ENCODE results near the gene PLEKHH2. TPM values are rescaled to one million over a fixed set of nuclear protein-coding genes. Genes with fewer than 3 reads are reported as not detected.
"Not testable (repeated sequence)": the region's sequence is repeated elsewhere in the genome, so short reads cannot be mapped to it uniquely, and the experiment has no call there.

The PLEKHH2 gene
- total and polyA plus RNA-seq, 7 donors, result 0.69 to 83.1 (median 35.3) TPM

GRCh38 chr2:43634604-43635306, 2.3 kb upstream of the PLEKHH2 start:
- Histone ChIP-seq H3K36me3 (no peaks in the 10 kb centered on the region), H3K9me3 (no peaks in the 10 kb centered on the region), H3K4me3 (no peak overlapping the region), H3K27ac (peak overlapping the region in 2 of 4 donors; percentile 43 to 44), H3K4me1 (peaks cover 0 to 15% (median 8%) of the 10 kb centered on the region in 4 donors), H3K27me3 (no peaks in the 10 kb centered on the region)
- 9 to 49% methylated on average over 6 of the region's 6 CpGs for WGBS, 2 donors
- no peak for DNase-seq
- intact Hi-C loops (cut with DNase I), result loop anchor here (5.0 kb wide), 1 partner anchor 43 kb away; the partner anchor contains the start of gene C1GALT1C1L
- no peak for TF ChIP-seq POLR2AphosphoS5 (IDR thresholded peaks at IDR 0.05)
- TF ChIP-seq EP300 (IDR thresholded peaks at IDR 0.05), result no peak
- TF ChIP-seq CTCF (IDR thresholded peaks at IDR 0.05), result no peak
- TF ChIP-seq POLR2A (IDR thresholded peaks at IDR 0.05), result no peak

GRCh38 chr2:43636153-43636552, 907 bp upstream of the PLEKHH2 start:
- intact Hi-C loops (cut with DNase I), result loop anchor here (5.0 kb wide), 1 partner anchor 41 kb away; the partner anchor contains the start of gene C1GALT1C1L
- not testable (repeated sequence) for H3K27ac ChIP-seq
- WGBS, 2 donors, result 90 to 96% methylated on average over 12 of the region's 12 CpGs

GRCh38 chr2:43636621-43637020, 439 bp upstream of the PLEKHH2 start:
- Histone ChIP-seq H3K36me3 (no peaks in the 10 kb centered on the region), H3K4me3 (peak overlapping the region; percentile 74 to 97 (median 94)), H3K27ac (peak overlapping the region; percentile 81 to 92 (median 88)), H3K27me3 (no peaks in the 10 kb centered on the region), H3K4me1 (peaks cover 0 to 15% (median 8%) of the 10 kb centered on the region in 4 donors), H3K9me3 (no peaks in the 10 kb centered on the region)
- TF ChIP-seq POLR2A (IDR thresholded peaks at IDR 0.05) (no peak), CTCF (IDR thresholded peaks at IDR 0.05) (no peak), POLR2AphosphoS5 (IDR thresholded peaks at IDR 0.05) (no peak)
- intact Hi-C loops (cut with DNase I), result loop anchor here (5.0 kb wide), 1 partner anchor 41 kb away; the partner anchor contains the start of gene C1GALT1C1L
- DNase-seq, result no peak
- 5 to 14% methylated on average over 10 of the region's 10 CpGs for WGBS, 2 donors

More at GRCh38 chr2:43636153-43636552, 907 bp upstream of the PLEKHH2 start:
- not testable (repeated sequence) for H3K36me3 ChIP-seq, DNase-seq, H3K9me3 ChIP-seq, H3K4me3 ChIP-seq, H3K27me3 ChIP-seq
- peaks cover 0 to 15% (median 8%) of the 10 kb centered on the region in 4 donors for H3K4me1 ChIP-seq

GRCh38 chr2:43642363-43642762, 5.3 kb downstream of the PLEKHH2 start:
- H3K4me3 ChIP-seq, result no peak overlapping the region
- TF ChIP-seq POLR2A (IDR thresholded peaks at IDR 0.05), result no peak
- TF ChIP-seq POLR2AphosphoS5 (IDR thresholded peaks at IDR 0.05), result no peak
- no peak for TF ChIP-seq EP300 (IDR thresholded peaks at IDR 0.05)
- TF ChIP-seq CTCF (IDR thresholded peaks at IDR 0.05), result no peak
- H3K27me3 ChIP-seq, result no peaks in the 10 kb centered on the region
- no peaks in the 10 kb centered on the region for H3K36me3 ChIP-seq
- H3K4me1 ChIP-seq, result peaks cover 0 to 8% (median 3%) of the 10 kb centered on the region in 4 donors
- intact Hi-C loops (cut with DNase I), result no loop called here
- no peak overlapping the region for H3K27ac ChIP-seq
- 48 to 53% methylated on average over 2 of the region's 2 CpGs for WGBS, 2 donors
- DNase-seq, result no peak
- H3K9me3 ChIP-seq, result no peaks in the 10 kb centered on the region

- H3K4me1 ChIP-seq, result peaks cover 0 to 8% (median 3%) of the 10 kb centered on the region in 4 donors
- H3K36me3 ChIP-seq, result no peaks in the 10 kb centered on the region
- TF ChIP-seq POLR2AphosphoS5 (IDR thresholded peaks at IDR 0.05) (no peak), EP300 (IDR thresholded peaks at IDR 0.05) (no peak), CTCF (IDR thresholded peaks at IDR 0.05) (no peak), POLR2A (IDR thresholded peaks at IDR 0.05) (no peak)
- H3K4me3 ChIP-seq, result no peak overlapping the region
- no peaks in the 10 kb centered on the region for H3K9me3 ChIP-seq
- no peaks in the 10 kb centered on the region for H3K27me3 ChIP-seq
- 95 to 96% methylated on average over 1 of the region's 1 CpG for WGBS, 2 donors
- DNase-seq, result no peak
- H3K27ac ChIP-seq, result peak overlapping the region in 1 of 4 donors; percentile 8
- intact Hi-C loops (cut with DNase I), result no loop called here
Measured at GRCh38 chr2:43643680-43644079, 6.6 kb downstream of the PLEKHH2 start.
